PFSK-1 (cell line): Measurements from ENCODE around the gene SAMD1.

Source experiments
- FOXP2 ChIP-seq: optimal IDR thresholded peaks from 2 replicates; pipeline ENCODE3; 2011; ENCODE audit warnings: borderline replicate concordance, control low read depth, inconsistent platforms; ENCODE audit not compliant: insufficient read depth; ENCODE audit errors: extremely low read length, extremely low read depth
- POLR2AphosphoS5 ChIP-seq: IDR thresholded peaks from 2 replicates; pipeline ENCODE4 v1.6.1; 2012; ENCODE audit warnings: low read depth, mild to moderate bottlenecking, control low read depth, low read length, moderate library complexity
- REST ChIP-seq, 2 experiments: IDR thresholded peaks; 2 replicates each; pipeline versions ENCODE4 v1.6.1 to v1.8.0; 2011 to 2012; ENCODE audit warnings: low read depth in 2 of 2, low read length in 2 of 2, control low read depth in 1 of 2, inconsistent platforms in 1 of 2, mild to moderate bottlenecking in 1 of 2, moderate library complexity in 1 of 2; ENCODE audit not compliant: insufficient read depth in 1 of 2
- SIN3A ChIP-seq: IDR thresholded peaks from 2 replicates; pipeline ENCODE4 v1.6.1; 2012; ENCODE audit warnings: mild to moderate bottlenecking, low read length, moderate library complexity, borderline replicate concordance; ENCODE audit not compliant: insufficient read depth
- TAF1 ChIP-seq: IDR thresholded peaks from 2 replicates; pipeline ENCODE4 v1.6.1; 2012; ENCODE audit warnings: low read length, control low read depth, borderline replicate concordance; ENCODE audit not compliant: insufficient read depth

Gene SAMD1

DNA sequence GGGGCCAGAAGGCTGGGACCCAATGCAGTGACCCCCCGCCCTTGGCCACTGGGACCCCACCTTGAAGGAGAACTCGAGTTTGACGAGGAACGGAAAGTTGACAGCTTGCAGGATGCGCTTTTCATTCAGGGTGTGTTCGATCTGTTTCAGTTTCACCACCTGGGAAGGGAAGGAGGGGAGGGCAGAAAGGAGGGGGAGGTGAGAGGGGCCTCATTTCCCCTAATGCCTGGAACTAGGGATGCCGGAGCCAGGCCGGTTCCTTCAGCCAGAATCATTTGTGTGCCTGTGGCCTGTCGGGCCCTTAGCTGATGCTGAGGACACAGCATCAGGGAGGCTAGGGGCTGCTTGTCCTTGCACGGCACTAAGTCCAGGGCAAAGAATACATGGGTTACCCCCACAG is 12.2 kb upstream of the SAMD1 start:
- TF ChIP-seq FOXP2 (no peak), SIN3A (no peak), REST (IDR thresholded peaks at IDR 0.05; ENCODE audit: insufficient read depth in 1 of 2, low read depth in 2 of 2, low read length in 2 of 2) (no peak), POLR2AphosphoS5 (no peak), TAF1 (no peak)

- TF ChIP-seq POLR2AphosphoS5 (no peak), FOXP2 (no peak), SIN3A (no peak), REST (IDR thresholded peaks at IDR 0.05; ENCODE audit: insufficient read depth in 1 of 2, low read depth in 2 of 2, low read length in 2 of 2) (no peak), TAF1 (no peak)
Measured at GRCh38 chr19:14102102-14102696, 11.6 kb upstream of the SAMD1 start.

DNA sequence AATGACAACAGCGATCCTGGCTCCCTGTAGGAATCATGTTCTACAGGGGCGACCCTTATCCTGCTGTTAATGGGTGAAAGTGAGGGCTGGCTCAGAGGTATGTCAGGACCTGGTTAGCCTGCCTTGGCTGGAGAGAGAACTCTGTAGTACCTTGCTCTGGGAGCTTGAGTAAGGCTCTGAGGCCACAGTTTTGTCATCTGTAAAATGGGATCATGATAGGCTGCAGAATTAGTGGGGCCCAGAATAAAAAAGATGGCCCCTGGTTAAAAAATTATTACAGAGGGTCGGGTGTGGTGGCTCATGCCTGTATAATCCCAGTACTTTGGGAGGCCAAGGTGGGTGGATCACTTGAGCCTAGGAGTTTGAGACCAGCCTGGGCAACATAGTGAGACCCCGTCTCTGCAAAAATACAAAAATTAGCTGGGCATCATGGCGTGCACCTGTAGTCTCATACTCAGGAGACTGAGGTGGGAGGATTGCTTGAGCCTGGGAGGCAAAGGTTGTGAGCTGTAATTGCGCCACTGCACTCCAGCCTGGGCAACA is 10.5 kb upstream of the SAMD1 start:
- TF ChIP-seq SIN3A: no peak
- TF ChIP-seq REST (IDR thresholded peaks at IDR 0.05; ENCODE audit: insufficient read depth in 1 of 2, low read depth in 2 of 2, low read length in 2 of 2): no peak
- no peak for TF ChIP-seq TAF1
- no peak for TF ChIP-seq POLR2AphosphoS5
- no peak for TF ChIP-seq FOXP2

DNA sequence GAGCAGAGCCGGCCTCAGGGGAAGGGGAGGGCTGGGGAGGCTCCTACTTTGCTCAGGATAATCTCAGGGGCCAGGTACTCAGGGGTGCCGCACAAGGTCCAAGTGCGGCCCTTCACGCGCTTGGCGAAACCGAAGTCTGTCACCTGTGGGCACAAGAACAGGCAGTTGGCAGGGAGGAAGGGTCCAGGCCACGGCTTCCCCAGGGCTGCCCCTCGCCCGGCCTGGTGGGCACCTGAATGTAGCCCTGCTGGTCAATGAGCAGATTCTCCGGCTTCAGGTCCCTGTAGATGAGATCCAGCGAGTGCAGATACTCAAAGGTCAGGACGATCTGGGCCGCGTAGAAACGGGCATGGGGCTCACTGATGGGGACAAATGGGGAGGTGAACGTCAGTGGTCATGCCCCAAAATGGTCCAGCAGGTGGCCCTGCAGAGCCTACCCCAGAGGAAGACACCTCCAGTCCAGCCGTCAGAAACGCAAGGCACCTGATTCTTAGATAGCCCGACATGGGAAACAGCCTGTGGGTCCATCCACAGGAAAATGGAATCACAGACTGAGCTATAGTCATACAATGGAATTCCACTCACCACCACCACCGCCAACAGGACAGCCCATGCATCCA is 7.1 kb upstream of the SAMD1 start:
- TF ChIP-seq SIN3A: no peak
- no peak for TF ChIP-seq REST (IDR thresholded peaks at IDR 0.05; ENCODE audit: insufficient read depth in 1 of 2, low read depth in 2 of 2, low read length in 2 of 2)
- no peak for TF ChIP-seq TAF1
- no peak for TF ChIP-seq POLR2AphosphoS5
- TF ChIP-seq FOXP2: no peak
